Measurements from ENCODE around the gene TRIM50.
"Not testable (repeated sequence)": the region's sequence is repeated elsewhere in the genome, so short reads cannot be mapped to it uniquely, and the experiment has no call there.

- TF ChIP-seq CTCF (conservative IDR thresholded peaks at IDR 0.05; ENCODE audit: low read depth, low read length); EZH2phosphoT487 (IDR thresholded peaks at IDR 0.05; ENCODE audit: borderline replicate concordance, low read length): not testable (repeated sequence)
These were observed 50.7 kb downstream of the TRIM50 start for GRCh38 chr7:73277210-73277609.

Measured in PC-3 (cell line).